K562 (cell line): ENCODE results near the gene SLC5A6. TPM values are rescaled to one million over a fixed set of nuclear protein-coding genes. Genes with fewer than 3 reads are reported as not detected.

Experiments
- ARHGAP35 ChIP-seq: fragments of 450-650 bp; IDR thresholded peaks from 2 replicates; pipeline ENCODE4 v1.6.1; 2018; ENCODE audit not compliant: partially characterized antibody
- ARID4B ChIP-seq: sonication (generic); formaldehyde crosslinking; IDR thresholded peaks from 2 replicates; pipeline ENCODE4 v1.8.0; 2022; ENCODE audit warnings: mild to moderate bottlenecking, missing genetic modification reagents
- CBFA2T2 ChIP-seq: fragments of 450-650 bp; conservative IDR thresholded peaks from 2 replicates; pipeline ENCODE4 v1.6.1; 2017; ENCODE audit warnings: mild to moderate bottlenecking
- FOXJ3 ChIP-seq: sonication (generic); formaldehyde crosslinking; IDR thresholded peaks from 2 replicates; pipeline ENCODE4 v1.4.0; 2020; ENCODE audit warnings: mild to moderate bottlenecking, missing genetic modification reagents
- HEY1 ChIP-seq: fragments of 250-450 bp; sonication (Bioruptor Pico); IDR thresholded peaks from 2 replicates; pipeline ENCODE4 v1.5.0; 2020; ENCODE audit warnings: mild to moderate bottlenecking, moderate library complexity, borderline replicate concordance
- HNRNPK ChIP-seq: fragments of 200-400 bp; formaldehyde crosslinking; IDR thresholded peaks from one replicate; pipeline ENCODE4 v1.6.1; 2018; ENCODE audit warnings: mild to moderate bottlenecking, low read depth, low read length; ENCODE audit not compliant: poor library complexity, severe bottlenecking
- IRF1 ChIP-seq: sonication (generic); formaldehyde crosslinking; IDR thresholded peaks from 2 replicates; pipeline ENCODE4 v1.8.0; 2022; ENCODE audit warnings: missing genetic modification reagents, mild to moderate bottlenecking, borderline replicate concordance
- MTA2 ChIP-seq: fragments of 450-650 bp; IDR thresholded peaks from 2 replicates; pipeline ENCODE4 v1.6.1; 2016; ENCODE audit warnings: low read depth
- NEUROD1 ChIP-seq: fragments of 150-350 bp; IDR thresholded peaks from 2 replicates; pipeline ENCODE4 v1.6.1; 2014; ENCODE audit warnings: borderline replicate concordance, low read length, low read depth; ENCODE audit not compliant: partially characterized antibody
- NFATC3 ChIP-seq: fragments of 450-650 bp; IDR thresholded peaks from 2 replicates; pipeline ENCODE4 v1.6.1; 2017; ENCODE audit warnings: mild to moderate bottlenecking
- SIX5 ChIP-seq, 2 experiments: IDR thresholded peaks; 2 replicates each; pipeline ENCODE4 v1.6.1; 2011; ENCODE audit warnings: low read length in 2 of 2, borderline replicate concordance in 1 of 2, low read depth in 1 of 2, mild to moderate bottlenecking in 1 of 2, moderate library complexity in 1 of 2; ENCODE audit not compliant: insufficient read depth in 1 of 2
- SMARCA4 ChIP-seq: fragments of 450-650 bp; IDR thresholded peaks from 2 replicates; pipeline ENCODE4 v1.6.1; 2016
- TFAP4 ChIP-seq: sonication (generic); formaldehyde crosslinking; IDR thresholded peaks from 2 replicates; pipeline ENCODE4 v1.8.0; 2022; ENCODE audit warnings: missing genetic modification reagents, mild to moderate bottlenecking, moderate library complexity, borderline replicate concordance
- YBX1 ChIP-seq: fragments of 450-650 bp; IDR thresholded peaks from 2 replicates; pipeline ENCODE4 v1.7.1; 2016; ENCODE audit warnings: mild to moderate bottlenecking
- ZNF436 ChIP-seq: fragments of 250-450, 450-650 bp; sonication (Bioruptor Pico); formaldehyde crosslinking; IDR thresholded peaks from 2 replicates; pipeline ENCODE4 v1.7.0; 2020; ENCODE audit warnings: mild to moderate bottlenecking
- ZNF57 ChIP-seq: fragments of 450-650 bp; formaldehyde crosslinking; IDR thresholded peaks from 2 replicates; pipeline ENCODE4 v1.4.0; 2020; ENCODE audit warnings: mild to moderate bottlenecking, moderate library complexity
- polyA plus RNA-seq, 8 experiments: library from polyadenylated mRNA; depleted of rRNA in 4 of 8; stranded (reverse) in 5 of 8; unstranded in 3 of 8; fragments of >200 nt; fragmentation: Nextera tagmentation in 2 of 8; fragmentation: Illumina TruSeq in 1 of 8; extraction: Ambion mirVana in 2 of 8; extraction: Trizol in 1 of 8; gene quantifications; 2 replicates each; pipeline versions ENCODE4 v1.2.1 to v1.2.3, GENCODE V29; 2011 to 2014; ENCODE audit warnings: inconsistent platforms in 1 of 8, missing spikeins in 1 of 8
- total RNA-seq, 7 experiments: library from RNA; depleted of rRNA in 6 of 7; stranded (reverse); fragments of >200 nt in 6 of 7; fragmentation: Illumina TruSeq in 2 of 7; extraction: Trizol in 2 of 7; gene quantifications; 2 replicates each; pipeline versions ENCODE4 v1.2.1 to v1.2.3, GENCODE V29; 2011 to 2021; ENCODE audit warnings: low replicate concordance in 1 of 7
- TF ChIP-seq, protein P1 (sequence below): fragments of 450-650 bp; IDR thresholded peaks from 2 replicates; pipeline ENCODE4 v1.6.1; 2017; ENCODE audit warnings: antibody characterized with exemption

Gene SLC5A6
- total and polyA plus RNA-seq, 9 of the 15 experiments (the other 6 are each of a cell fraction or from before 2014, with no cell fraction given), result 32.6 to 137 (median 107) TPM

DNA sequence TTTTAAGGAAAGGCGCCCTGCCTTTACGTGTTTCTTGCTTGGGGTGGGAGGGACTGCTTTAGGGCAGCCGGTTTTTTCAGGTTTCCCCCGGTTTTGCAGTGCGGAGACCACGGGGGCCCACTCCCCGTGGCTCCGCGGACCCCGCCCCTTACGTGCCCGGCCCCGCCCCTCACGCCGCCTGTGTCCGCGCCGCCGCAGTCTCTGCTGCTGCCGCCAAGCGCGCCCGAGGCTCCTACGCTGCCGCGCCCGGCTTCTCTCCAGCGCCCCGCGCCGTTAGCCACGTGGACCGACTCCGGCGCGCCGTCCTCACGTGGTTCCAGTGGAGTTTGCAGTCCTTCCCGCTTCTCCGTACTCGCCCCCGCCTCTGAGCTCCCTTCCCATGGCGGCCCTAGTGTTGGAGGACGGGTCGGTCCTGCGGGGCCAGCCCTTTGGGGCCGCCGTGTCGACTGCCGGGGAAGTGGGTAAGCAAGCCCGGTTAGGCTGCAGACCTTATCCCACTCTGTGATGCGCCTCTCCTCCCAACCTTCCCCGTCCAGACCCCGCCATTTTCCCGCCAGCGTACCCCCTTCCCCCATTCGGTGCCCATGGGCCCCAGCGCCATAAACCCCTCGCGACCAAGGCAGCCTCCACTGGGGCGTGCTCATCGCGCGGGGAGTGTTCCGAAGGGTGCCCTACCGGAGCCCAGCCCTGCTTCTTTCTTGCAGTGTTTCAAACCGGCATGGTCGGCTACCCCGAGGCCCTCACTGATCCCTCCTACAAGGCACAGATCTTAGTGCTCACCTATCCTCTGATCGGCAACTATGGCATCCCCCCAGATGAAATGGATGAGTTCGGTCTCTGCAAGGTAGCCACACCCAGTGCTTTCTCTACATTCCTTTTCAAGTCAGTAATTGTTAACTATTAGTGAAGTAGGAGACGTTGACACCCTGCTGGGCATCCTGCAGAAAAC lies 5.4 kb upstream of the SLC5A6 start, which contains the start of gene CAD (continued):
- TF ChIP-seq, protein P1, sequence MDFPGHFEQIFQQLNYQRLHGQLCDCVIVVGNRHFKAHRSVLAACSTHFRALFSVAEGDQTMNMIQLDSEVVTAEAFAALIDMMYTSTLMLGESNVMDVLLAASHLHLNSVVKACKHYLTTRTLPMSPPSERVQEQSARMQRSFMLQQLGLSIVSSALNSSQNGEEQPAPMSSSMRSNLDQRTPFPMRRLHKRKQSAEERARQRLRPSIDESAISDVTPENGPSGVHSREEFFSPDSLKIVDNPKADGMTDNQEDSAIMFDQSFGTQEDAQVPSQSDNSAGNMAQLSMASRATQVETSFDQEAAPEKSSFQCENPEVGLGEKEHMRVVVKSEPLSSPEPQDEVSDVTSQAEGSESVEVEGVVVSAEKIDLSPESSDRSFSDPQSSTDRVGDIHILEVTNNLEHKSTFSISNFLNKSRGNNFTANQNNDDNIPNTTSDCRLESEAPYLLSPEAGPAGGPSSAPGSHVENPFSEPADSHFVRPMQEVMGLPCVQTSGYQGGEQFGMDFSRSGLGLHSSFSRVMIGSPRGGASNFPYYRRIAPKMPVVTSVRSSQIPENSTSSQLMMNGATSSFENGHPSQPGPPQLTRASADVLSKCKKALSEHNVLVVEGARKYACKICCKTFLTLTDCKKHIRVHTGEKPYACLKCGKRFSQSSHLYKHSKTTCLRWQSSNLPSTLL, result no peak
- no peak for TF ChIP-seq FOXJ3
- no peak for TF ChIP-seq HNRNPK
- TF ChIP-seq MTA2, result no peak
- TF ChIP-seq TFAP4 (CRISPR knock-in tag), result peak; percentile 83
- TF ChIP-seq ARHGAP35, result no peak
- no peak for TF ChIP-seq IRF1 (CRISPR knock-in tag)
- no peak for TF ChIP-seq NFATC3
- TF ChIP-seq SMARCA4, result 0 out of 2 replicates have a peak, but pooled peaks have one; percentile 19
- TF ChIP-seq YBX1, result no peak
- TF ChIP-seq ZNF436 (CRISPR knock-in tag), result no peak
- peak; percentile 47; the same call in 1 of the 2 replicates for TF ChIP-seq CBFA2T2
- TF ChIP-seq ARID4B (CRISPR knock-in tag), result peak; percentile 99
- TF ChIP-seq HEY1 (CRISPR knock-in tag), result no peak
- TF ChIP-seq NEUROD1, result no peak
- TF ChIP-seq SIX5 (IDR thresholded peaks at IDR 0.05; ENCODE audit: borderline replicate concordance in 1 of 2, insufficient read depth in 1 of 2, low read depth in 1 of 2, low read length in 2 of 2), result no peak
- TF ChIP-seq ZNF57 (CRISPR knock-in tag), result no peak
